ENCODE measurements around the gene PRKCE. TPM values are rescaled to one million over a fixed set of nuclear protein-coding genes. Genes with fewer than 3 reads are reported as not detected.

The PRKCE gene
- total RNA-seq, 1 donor from 2014 or later, result 6.9 TPM

DNA sequence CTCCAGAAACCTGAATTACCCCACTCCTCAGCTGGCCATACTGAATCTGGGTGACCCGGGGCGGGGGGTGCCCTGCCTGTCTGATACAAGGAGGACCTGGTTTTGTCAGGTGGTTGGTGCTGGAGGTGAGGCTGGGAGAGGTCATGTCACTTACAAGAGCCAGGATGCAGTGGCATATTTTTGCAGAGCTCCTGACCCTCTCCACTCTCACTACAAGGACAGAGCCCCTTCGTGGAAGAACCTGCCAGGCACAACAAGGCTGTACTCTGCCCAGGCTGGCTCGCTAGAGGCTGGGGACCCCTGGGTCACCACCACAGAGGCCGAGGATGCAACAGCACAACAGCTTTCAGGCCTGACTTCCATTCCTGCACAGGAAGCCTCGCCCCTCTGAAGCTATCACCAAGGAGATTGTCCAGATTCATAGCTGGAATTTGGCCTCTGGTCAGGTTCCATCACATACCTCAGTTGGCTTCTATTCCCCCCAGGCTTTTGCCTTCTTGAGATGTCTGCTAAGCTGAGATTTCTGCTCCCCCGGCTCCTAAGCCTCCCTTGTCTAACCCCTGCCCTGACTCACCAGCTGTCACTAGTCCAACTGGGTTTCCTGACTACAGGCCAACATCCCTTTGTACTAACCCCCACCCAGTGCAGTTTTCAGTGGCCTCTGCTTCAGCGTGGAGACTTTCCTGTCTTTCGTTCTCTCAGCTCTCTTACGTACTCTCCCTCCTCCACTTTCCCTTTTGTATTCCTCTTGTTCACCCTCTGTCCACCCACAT lies 513.2 kb downstream of the PRKCE start:
- peak; percentile 85 for DNase-seq (ENCODE audit: low read depth)

DNA sequence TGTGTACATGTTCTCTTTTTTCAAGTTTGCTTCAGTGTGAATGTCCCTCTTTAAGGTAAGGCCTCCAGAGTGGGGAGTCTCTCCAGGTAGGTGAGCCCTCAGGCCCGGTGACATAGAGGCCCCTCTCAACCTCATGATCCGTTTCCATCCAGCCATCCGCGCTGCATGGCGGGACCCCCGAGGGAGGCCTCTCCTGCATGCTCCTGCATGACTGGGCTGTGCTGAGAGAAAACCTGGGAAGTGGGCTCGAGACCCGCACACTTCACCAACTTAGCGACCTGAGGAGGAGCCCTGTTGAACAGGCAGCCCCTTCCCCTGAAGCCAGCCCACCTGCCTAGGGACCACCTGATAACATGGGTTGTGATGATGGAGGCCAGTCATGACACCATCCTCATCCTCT lies 514.4 kb downstream of the PRKCE start:
- no peak for DNase-seq (ENCODE audit: low read depth)

DNA sequence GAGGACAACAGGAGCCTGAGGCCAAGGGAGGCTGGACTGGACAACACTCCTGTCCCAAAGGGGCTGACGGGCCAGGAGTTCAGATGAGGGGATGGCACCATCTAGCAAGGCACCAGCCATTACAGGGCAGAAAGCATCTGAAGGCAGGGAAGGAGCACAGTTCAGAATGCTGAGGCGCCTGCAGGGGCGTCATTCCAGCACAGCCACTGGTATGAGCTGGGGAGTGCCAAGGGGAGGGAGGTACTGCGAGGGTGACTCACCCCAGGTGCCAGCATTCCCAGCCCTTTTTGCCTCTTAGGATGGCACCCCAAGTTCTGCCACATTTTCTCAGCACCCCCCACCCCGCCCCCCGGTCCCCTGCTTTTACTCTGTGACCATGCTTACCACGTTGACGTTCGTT lies 515.9 kb downstream of the PRKCE start:
- DNase-seq (ENCODE audit: low read depth), result no peak

GRCh38 chr2:46167924-46168323 lies 516.4 kb downstream of the PRKCE start:
- no peak for DNase-seq (ENCODE audit: low read depth)

DNA sequence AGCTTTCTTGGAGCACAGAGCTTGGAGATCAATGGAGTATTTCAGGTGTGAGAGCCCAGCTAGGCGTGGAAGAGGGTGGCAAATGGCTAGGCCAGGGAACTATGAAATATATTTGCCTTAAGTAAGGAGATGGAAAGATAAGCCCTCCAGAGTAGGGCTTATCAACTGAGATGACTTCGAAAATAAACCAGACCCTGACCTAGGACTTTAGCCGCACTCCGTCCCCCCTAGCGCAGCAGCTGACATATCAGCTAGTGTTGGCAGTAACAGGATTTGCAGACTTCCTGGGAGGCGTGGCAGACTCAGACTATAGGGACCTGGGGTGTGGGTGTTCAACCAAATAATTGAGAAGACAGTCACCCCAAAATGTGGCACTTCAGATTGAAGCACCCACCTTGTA lies 518.0 kb downstream of the PRKCE start:
- no peak for DNase-seq (ENCODE audit: low read depth)

- DNase-seq (ENCODE audit: low read depth), result no peak
These were observed 518.6 kb downstream of the PRKCE start for GRCh38 chr2:46170026-46170425.

GRCh38 chr2:46170611-46171350 lies 519.3 kb downstream of the PRKCE start:
- DNase-seq (ENCODE audit: low read depth), result no peak

GRCh38 chr2:46171411-46171953 lies 520.0 kb downstream of the PRKCE start:
- peak; percentile 65 for DNase-seq (ENCODE audit: low read depth)

DNA sequence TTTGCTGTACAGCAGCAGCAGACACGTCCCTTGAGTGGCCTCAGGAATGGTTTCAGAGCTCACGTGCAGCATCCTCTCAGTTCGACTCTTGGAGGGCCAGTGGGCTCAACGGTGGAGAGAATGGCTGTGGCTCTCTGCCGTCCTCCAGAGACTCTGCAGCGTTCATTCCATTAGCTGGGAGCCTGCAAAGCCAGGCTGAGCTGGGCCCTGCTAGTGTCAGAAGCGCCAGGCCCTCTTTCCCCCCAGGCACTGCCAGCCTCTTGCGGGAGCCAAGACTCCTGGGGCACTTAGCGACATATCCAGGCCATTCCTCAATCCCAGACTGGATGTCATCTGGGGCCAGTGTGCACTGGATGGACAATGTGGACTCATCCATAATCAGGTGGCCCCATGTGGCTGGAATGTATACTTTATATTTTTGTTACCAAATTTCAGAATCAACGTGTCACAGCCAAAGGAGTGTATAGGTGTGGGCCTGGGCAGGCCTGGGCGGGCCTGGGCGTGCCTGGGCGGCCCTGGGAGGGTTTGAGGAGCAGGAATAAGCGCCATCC lies 520.6 kb downstream of the PRKCE start:
- no peak for DNase-seq (ENCODE audit: low read depth)

- no peak for DNase-seq (ENCODE audit: low read depth)
These were observed 521.6 kb downstream of the PRKCE start for GRCh38 chr2:46173030-46173429.

DNA sequence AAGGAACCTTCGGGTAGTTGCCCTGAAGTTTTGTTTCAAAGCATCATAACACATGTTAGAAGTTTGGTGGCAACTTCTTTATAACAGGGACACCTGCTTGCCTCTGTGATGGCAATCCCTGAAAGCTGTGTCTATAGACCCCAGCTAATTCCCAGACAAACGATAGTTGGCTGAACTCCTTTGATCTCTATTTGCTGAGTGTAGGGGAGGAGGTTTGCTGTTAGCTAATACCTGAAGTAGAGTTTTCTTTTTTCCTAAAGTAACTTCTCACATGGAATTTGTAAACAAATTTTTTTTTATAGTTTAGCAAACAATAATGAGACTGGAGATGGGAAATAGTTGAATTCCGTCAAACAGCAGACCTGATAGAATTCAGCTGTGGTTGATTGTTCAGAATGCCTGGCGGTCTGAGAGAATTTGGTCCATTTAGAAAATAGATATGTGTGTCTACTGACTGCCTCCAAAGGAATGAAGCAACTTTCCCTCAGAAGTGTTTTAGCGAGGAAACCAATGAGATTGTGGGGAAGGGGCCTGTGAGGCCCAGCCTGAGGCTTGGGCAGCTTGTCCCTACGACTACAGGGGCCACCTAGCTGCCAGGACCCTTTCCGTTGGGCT lies 522.3 kb downstream of the PRKCE start:
- DNase-seq (ENCODE audit: low read depth), result no peak

DNA sequence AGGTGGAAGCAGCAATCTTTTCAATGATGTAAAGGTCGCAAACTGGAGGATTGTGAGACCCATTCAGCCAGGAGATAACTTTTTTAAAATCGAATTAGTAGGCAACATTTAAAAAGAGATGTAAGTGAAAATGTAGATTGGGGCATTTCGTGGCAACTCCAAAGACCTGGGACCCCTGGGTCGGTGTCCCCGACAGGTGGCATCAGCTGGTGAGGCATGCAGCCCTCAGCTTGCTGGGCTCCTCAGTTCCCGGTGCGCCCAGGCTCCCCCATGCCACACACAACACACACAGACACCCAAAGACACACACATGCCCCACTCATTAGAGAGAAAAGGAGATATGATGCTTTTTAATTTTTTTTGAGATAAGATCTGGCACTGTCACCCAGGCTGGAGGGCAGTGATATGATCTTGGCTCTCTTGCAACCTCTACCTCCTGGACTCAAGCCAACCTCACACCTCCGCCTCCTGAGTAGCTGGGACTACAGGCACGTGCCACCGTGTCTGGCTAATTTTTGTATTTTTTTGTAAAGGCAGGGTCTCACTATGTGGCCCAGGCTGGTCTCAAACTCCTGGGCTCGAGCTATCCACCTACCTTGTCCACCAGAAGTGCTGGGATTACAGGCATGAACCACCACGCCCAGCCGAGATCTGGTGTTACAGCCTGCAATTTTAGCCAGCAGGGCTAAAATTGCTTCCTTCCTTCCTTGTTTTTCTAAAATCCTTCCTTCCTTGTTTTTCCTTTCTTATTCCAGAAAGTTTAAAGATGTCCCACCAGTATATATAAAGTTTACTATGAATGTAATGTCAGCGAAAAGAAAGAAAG lies 523.1 kb downstream of the PRKCE start:
- DNase-seq (ENCODE audit: low read depth), result no peak

DNA sequence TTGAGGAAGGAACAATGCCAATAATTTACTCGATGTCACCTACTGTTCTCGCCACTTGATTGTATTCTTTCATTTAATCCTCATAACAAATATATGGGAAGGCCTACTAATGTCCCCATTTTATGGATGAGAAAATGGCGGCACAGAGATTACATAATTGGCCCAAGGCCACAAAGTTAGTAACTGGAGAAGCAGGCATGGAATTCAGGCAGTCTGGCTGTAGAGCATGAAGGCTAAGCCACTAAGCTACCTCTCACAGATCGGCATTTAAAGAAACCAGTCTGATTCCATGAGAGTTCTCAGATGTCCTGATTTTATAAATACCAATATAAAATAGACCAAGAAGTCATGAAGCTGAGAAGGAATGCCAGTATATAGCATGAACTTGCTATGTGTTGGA lies 523.9 kb downstream of the PRKCE start:
- DNase-seq (ENCODE audit: low read depth), result peak; percentile 22

GRCh38 chr2:46177461-46178089 lies 526.1 kb downstream of the PRKCE start:
- no peak for DNase-seq (ENCODE audit: low read depth)

- DNase-seq (ENCODE audit: low read depth), result peak; percentile 36
These were observed 527.7 kb downstream of the PRKCE start for GRCh38 chr2:46179037-46179621.

DNA sequence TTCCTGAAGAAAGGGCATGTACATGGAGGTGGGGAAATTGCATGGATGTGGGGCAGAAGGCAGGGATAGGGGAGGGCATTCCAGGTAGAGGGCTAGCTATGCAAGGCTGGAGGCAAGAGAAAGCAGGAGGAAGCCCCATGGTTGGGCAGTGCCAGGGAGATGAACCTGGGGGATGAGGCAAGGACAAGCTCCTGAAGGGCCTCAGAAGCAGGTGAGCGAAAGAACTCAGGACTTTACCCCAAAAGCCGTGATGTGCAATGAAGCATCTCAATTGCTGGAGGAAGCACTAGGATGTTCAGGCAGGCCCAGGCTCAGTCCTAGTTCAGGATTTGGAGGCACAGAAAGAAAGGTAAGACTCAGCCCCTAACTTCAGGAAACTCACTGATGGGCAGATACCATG lies 528.7 kb downstream of the PRKCE start:
- no peak for DNase-seq (ENCODE audit: low read depth)

- DNase-seq (ENCODE audit: low read depth), result no peak
These were observed 529.8 kb downstream of the PRKCE start for GRCh38 chr2:46181306-46181705.

GRCh38 chr2:46181789-46182530 lies 530.5 kb downstream of the PRKCE start:
- no peak for DNase-seq (ENCODE audit: low read depth)

- DNase-seq (ENCODE audit: low read depth), result no peak
These were observed 532.0 kb downstream of the PRKCE start for GRCh38 chr2:46183426-46183825.
